PC-9 (cell line): ENCODE results near the gene ZNF518B.

ENCODE experiments used
- EZH2 ChIP-seq: fragments of 200-600 bp; sonication (generic); IDR thresholded peaks from 2 replicates; pipeline ENCODE4 v1.8.0; 2017; ENCODE audit warnings: antibody characterized with exemption, low read depth
- TF ChIP-seq, protein P1 (sequence below): fragments of 200-600 bp; sonication (generic); conservative IDR thresholded peaks from 2 replicates; pipeline ENCODE4 v1.6.1; 2017; ENCODE audit warnings: mixed run types, antibody characterized with exemption, mild to moderate bottlenecking, moderate library complexity

DNA sequence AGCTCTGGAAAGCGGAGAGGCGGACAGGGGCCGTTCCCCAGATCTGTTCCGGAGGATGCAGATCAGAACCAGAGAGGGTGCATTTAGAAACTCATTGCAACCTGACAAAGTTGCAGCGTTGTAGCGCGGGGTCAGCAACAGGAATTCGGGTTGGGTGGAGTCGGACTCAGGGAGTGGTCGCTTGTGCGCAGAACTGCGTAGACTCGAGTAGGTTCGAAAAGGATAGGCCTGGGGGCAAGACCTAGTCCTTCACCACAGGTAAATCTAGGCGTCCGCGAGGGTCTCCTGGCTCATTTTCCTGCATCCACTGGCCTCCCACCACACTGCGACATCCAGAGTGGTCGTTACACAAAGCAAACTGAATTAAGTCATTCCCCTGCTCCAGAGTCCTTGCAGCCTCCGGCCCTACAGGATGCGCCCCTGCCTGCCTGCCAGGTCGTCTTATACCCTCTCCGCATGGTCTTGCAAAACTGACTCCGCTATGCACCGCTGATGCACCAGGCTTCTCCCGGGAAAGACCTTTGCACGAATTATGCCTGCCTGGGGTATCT, 4.7 kb upstream of the ZNF518B start:
- TF ChIP-seq EZH2: no peak
- TF ChIP-seq, protein P1, sequence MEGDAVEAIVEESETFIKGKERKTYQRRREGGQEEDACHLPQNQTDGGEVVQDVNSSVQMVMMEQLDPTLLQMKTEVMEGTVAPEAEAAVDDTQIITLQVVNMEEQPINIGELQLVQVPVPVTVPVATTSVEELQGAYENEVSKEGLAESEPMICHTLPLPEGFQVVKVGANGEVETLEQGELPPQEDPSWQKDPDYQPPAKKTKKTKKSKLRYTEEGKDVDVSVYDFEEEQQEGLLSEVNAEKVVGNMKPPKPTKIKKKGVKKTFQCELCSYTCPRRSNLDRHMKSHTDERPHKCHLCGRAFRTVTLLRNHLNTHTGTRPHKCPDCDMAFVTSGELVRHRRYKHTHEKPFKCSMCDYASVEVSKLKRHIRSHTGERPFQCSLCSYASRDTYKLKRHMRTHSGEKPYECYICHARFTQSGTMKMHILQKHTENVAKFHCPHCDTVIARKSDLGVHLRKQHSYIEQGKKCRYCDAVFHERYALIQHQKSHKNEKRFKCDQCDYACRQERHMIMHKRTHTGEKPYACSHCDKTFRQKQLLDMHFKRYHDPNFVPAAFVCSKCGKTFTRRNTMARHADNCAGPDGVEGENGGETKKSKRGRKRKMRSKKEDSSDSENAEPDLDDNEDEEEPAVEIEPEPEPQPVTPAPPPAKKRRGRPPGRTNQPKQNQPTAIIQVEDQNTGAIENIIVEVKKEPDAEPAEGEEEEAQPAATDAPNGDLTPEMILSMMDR: no peak
